HG03064 (cell line): ENCODE data around the gene JUNB.

ENCODE experiments used
- ATAC-seq: cut with Tn5 transposase; IDR thresholded peaks from one replicate; pipeline ENCODE4 v1.9.1; 2021; ENCODE audit warnings: low read depth; ENCODE audit not compliant: unreplicated experiment

JUNB gene

GRCh38 chr19:12840091-12841079 is 49.1 kb downstream of the JUNB start:
- no peak for ATAC-seq

- ATAC-seq: no peak
Measured at GRCh38 chr19:12841094-12841493, 49.8 kb downstream of the JUNB start.

DNA sequence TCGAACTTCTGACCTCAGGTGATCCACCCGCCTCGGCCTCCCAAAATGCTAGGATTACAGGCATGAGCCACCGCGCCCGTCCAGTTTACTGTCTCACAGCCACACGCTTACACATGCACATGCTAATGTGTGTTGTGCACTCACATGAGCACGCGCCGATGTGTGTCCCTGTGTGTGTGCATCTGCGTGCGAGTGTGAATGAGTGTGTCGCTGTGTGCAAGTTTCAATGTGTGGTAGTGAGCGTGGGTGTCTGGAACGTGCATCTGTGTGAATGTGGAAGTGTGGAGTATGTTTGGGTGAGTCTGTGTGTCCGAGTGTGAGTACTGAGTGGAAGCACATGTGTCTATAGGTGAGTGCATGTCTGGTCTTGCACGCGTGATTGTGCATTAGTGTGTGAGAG is 51.2 kb downstream of the JUNB start:
- ATAC-seq: no peak
